ENCODE results near the gene MAB21L4.
"Not testable (repeated sequence)": the region's sequence is repeated elsewhere in the genome, so short reads cannot be mapped to it uniquely, and the experiment has no call there.

Gene MAB21L4

GRCh38 chr2:240848900-240849680 lies 46.9 kb downstream of the MAB21L4 start:
- no peaks in the 10 kb centered on the region for H3K4me1 ChIP-seq (ENCODE audit: control insufficient read depth in 1 of 2, insufficient read depth in 1 of 2, low read depth in 1 of 2, low read length in 1 of 2)
- H3K36me3 ChIP-seq: no peaks in the 10 kb centered on the region
- H3K9me3 ChIP-seq: no peaks in the 10 kb centered on the region
- H3K27me3 ChIP-seq: peaks cover 15% of the 10 kb centered on the region
- H3K27ac ChIP-seq: no peak overlapping the region
- no peak overlapping the region for H3K4me3 ChIP-seq (ENCODE audit: low read depth in 1 of 2, low read length in 1 of 2)
- no peak for TF ChIP-seq CTCF (IDR thresholded peaks at IDR 0.05)

GRCh38 chr2:240847817-240848216 lies 48.1 kb downstream of the MAB21L4 start:
- Histone ChIP-seq H3K36me3 (no peaks in the 10 kb centered on the region), H3K4me1 (ENCODE audit: control insufficient read depth in 1 of 2, insufficient read depth in 1 of 2, low read depth in 1 of 2, low read length in 1 of 2) (no peaks in the 10 kb centered on the region), H3K4me3 (ENCODE audit: low read depth in 1 of 2, low read length in 1 of 2) (no peak overlapping the region), H3K9me3 (no peaks in the 10 kb centered on the region), H3K27ac (no peak overlapping the region), H3K27me3 (peaks cover 22% of the 10 kb centered on the region)
- no peak for TF ChIP-seq CTCF (IDR thresholded peaks at IDR 0.05)

- no peak for TF ChIP-seq CTCF (IDR thresholded peaks at IDR 0.05)
- Histone ChIP-seq H3K36me3 (no peaks in the 10 kb centered on the region), H3K4me1 (ENCODE audit: control insufficient read depth in 1 of 2, insufficient read depth in 1 of 2, low read depth in 1 of 2, low read length in 1 of 2) (no peaks in the 10 kb centered on the region), H3K4me3 (ENCODE audit: low read depth in 1 of 2, low read length in 1 of 2) (no peak overlapping the region), H3K27ac (no peak overlapping the region), H3K27me3 (peaks cover 22% of the 10 kb centered on the region), H3K9me3 (no peaks in the 10 kb centered on the region)
These were observed 48.9 kb downstream of the MAB21L4 start for GRCh38 chr2:240846873-240847595.

- H3K27me3 ChIP-seq: peaks cover 22% of the 10 kb centered on the region
- not testable (repeated sequence) for H3K4me1 ChIP-seq (ENCODE audit: control insufficient read depth in 1 of 2, insufficient read depth in 1 of 2, low read depth in 1 of 2, low read length in 1 of 2); H3K36me3 ChIP-seq; H3K9me3 ChIP-seq; H3K27ac ChIP-seq; H3K4me3 ChIP-seq (ENCODE audit: low read depth in 1 of 2, low read length in 1 of 2)
These were observed 49.6 kb downstream of the MAB21L4 start for GRCh38 chr2:240846309-240846708.

- Histone ChIP-seq H3K27ac (no peak overlapping the region), H3K9me3 (no peaks in the 10 kb centered on the region), H3K4me1 (ENCODE audit: control insufficient read depth in 1 of 2, insufficient read depth in 1 of 2, low read depth in 1 of 2, low read length in 1 of 2) (no peaks in the 10 kb centered on the region), H3K27me3 (peaks cover 26% of the 10 kb centered on the region), H3K36me3 (no peaks in the 10 kb centered on the region), H3K4me3 (ENCODE audit: low read depth in 1 of 2, low read length in 1 of 2) (no peak overlapping the region)
- TF ChIP-seq CTCF (IDR thresholded peaks at IDR 0.05): no peak
These were observed 55.4 kb downstream of the MAB21L4 start for GRCh38 chr2:240840435-240841060.

All from neutrophil (primary cell).